Measurements from ENCODE around the gene UBAP1L.
"Not testable (repeated sequence)": the region's sequence is repeated elsewhere in the genome, so short reads cannot be mapped to it uniquely, and the experiment has no call there.

GRCh38 chr15:65099801-65100200 lies 15.2 kb downstream of the UBAP1L start:
- TF ChIP-seq CTCF, EP300, POLR2A, POLR2AphosphoS5 (IDR thresholded peaks at IDR 0.05): not testable (repeated sequence)
